ENCODE data around the gene EGFR. TPM values are rescaled to one million over a fixed set of nuclear protein-coding genes. Genes with fewer than 3 reads are reported as not detected.

Gene EGFR
- total and polyA plus RNA-seq, 2 experiments from 2014 or later: 0.51 to 0.57 TPM

- Histone ChIP-seq H3K9me3 (ENCODE audit: low read depth) (no peaks in the 10 kb centered on the region), H3K36me3 (no peaks in the 10 kb centered on the region), H3K4me3 (no peak overlapping the region), H3K4me1 (ENCODE audit: low read depth) (no peaks in the 10 kb centered on the region), H3K27ac (no peak overlapping the region), H3K27me3 (no peaks in the 10 kb centered on the region)
- no peak for TF ChIP-seq CTCF (IDR thresholded peaks at IDR 0.05; ENCODE audit: low read depth, low read length)
- DNase-seq (ENCODE audit: low read depth in 1 of 2, low spot score in 1 of 2): peak in 1 of 2 donors; percentile 82
Observed at GRCh38 chr7:55055479-55055878, 36.7 kb downstream of the EGFR start.

GRCh38 chr7:55056068-55056467 lies 37.3 kb downstream of the EGFR start:
- no peak for TF ChIP-seq CTCF (IDR thresholded peaks at IDR 0.05; ENCODE audit: low read depth, low read length)
- Histone ChIP-seq H3K36me3 (no peaks in the 10 kb centered on the region), H3K4me3 (no peak overlapping the region), H3K4me1 (ENCODE audit: low read depth) (no peaks in the 10 kb centered on the region), H3K27ac (no peak overlapping the region), H3K27me3 (no peaks in the 10 kb centered on the region), H3K9me3 (ENCODE audit: low read depth) (no peaks in the 10 kb centered on the region)
- DNase-seq (ENCODE audit: low read depth in 1 of 2, low spot score in 1 of 2): no peak

GRCh38 chr7:55056577-55057480 lies 38.0 kb downstream of the EGFR start:
- Histone ChIP-seq H3K27ac (no peak overlapping the region), H3K4me1 (ENCODE audit: low read depth) (no peaks in the 10 kb centered on the region), H3K36me3 (no peaks in the 10 kb centered on the region), H3K4me3 (no peak overlapping the region), H3K9me3 (ENCODE audit: low read depth) (no peaks in the 10 kb centered on the region), H3K27me3 (no peaks in the 10 kb centered on the region)
- TF ChIP-seq CTCF (IDR thresholded peaks at IDR 0.05; ENCODE audit: low read depth, low read length): no peak
- DNase-seq (ENCODE audit: low read depth in 1 of 2, low spot score in 1 of 2): peak in 1 of 2 donors; percentile 74

- DNase-seq (ENCODE audit: low read depth in 1 of 2, low spot score in 1 of 2): no peak
- no peak overlapping the region for H3K27ac ChIP-seq
- H3K9me3 ChIP-seq (ENCODE audit: low read depth): no peaks in the 10 kb centered on the region
- H3K36me3 ChIP-seq: no peaks in the 10 kb centered on the region
- H3K4me3 ChIP-seq: no peak overlapping the region
- no peaks in the 10 kb centered on the region for H3K4me1 ChIP-seq (ENCODE audit: low read depth)
- no peak for TF ChIP-seq CTCF (IDR thresholded peaks at IDR 0.05; ENCODE audit: low read depth, low read length)
- no peaks in the 10 kb centered on the region for H3K27me3 ChIP-seq
Observed at GRCh38 chr7:55058314-55058713, 39.5 kb downstream of the EGFR start.

- H3K27me3 ChIP-seq: no peaks in the 10 kb centered on the region
- no peak overlapping the region for H3K27ac ChIP-seq
- H3K9me3 ChIP-seq (ENCODE audit: low read depth): no peaks in the 10 kb centered on the region
- no peak for TF ChIP-seq CTCF (IDR thresholded peaks at IDR 0.05; ENCODE audit: low read depth, low read length)
- no peaks in the 10 kb centered on the region for H3K4me1 ChIP-seq (ENCODE audit: low read depth)
- no peak overlapping the region for H3K4me3 ChIP-seq
- no peak for DNase-seq (ENCODE audit: low read depth in 1 of 2, low spot score in 1 of 2)
- no peaks in the 10 kb centered on the region for H3K36me3 ChIP-seq
Observed at GRCh38 chr7:55059021-55059420, 40.2 kb downstream of the EGFR start.

Data from cardiac muscle cell (in vitro differentiated cells and primary cell).